GM15510 (cell line): ENCODE results near the gene PTPRF.

Experiments
- POLR2A ChIP-seq: IDR thresholded peaks from 3 replicates; pipeline ENCODE4 v1.6.1; 2011; ENCODE audit warnings: borderline replicate concordance; ENCODE audit not compliant: insufficient read length; ENCODE audit errors: extremely low read depth

The PTPRF gene

GRCh38 chr1:43509007-43509739 is 21.5 kb upstream of the PTPRF start:
- no peak for TF ChIP-seq POLR2A

GRCh38 chr1:43509740-43510375 is 20.8 kb upstream of the PTPRF start:
- no peak for TF ChIP-seq POLR2A

GRCh38 chr1:43510621-43511020 is 20.1 kb upstream of the PTPRF start:
- TF ChIP-seq POLR2A, result no peak

- TF ChIP-seq POLR2A, result no peak
Observed at GRCh38 chr1:43511394-43511793, 19.3 kb upstream of the PTPRF start.

GRCh38 chr1:43512133-43512532 is 18.6 kb upstream of the PTPRF start:
- no peak for TF ChIP-seq POLR2A

GRCh38 chr1:43512681-43513080 is 18.0 kb upstream of the PTPRF start:
- TF ChIP-seq POLR2A, result no peak

- no peak for TF ChIP-seq POLR2A
Observed at GRCh38 chr1:43513471-43514173, 17.1 kb upstream of the PTPRF start.

- TF ChIP-seq POLR2A, result no peak
Observed at GRCh38 chr1:43518935-43519686, 11.6 kb upstream of the PTPRF start.

GRCh38 chr1:43520100-43520778 is 10.4 kb upstream of the PTPRF start:
- TF ChIP-seq POLR2A, result no peak

GRCh38 chr1:43521078-43521477 is 9.6 kb upstream of the PTPRF start:
- TF ChIP-seq POLR2A, result no peak

GRCh38 chr1:43521756-43522155 is 8.9 kb upstream of the PTPRF start:
- no peak for TF ChIP-seq POLR2A

- TF ChIP-seq POLR2A, result no peak
Observed at GRCh38 chr1:43522431-43522775, 8.3 kb upstream of the PTPRF start.

GRCh38 chr1:43522776-43523480 is 7.8 kb upstream of the PTPRF start:
- TF ChIP-seq POLR2A, result no peak

GRCh38 chr1:43524804-43525203 is 5.9 kb upstream of the PTPRF start:
- no peak for TF ChIP-seq POLR2A
